Dendritic cell treated with granulocyte-macrophage colony-stimulating factor and Interleukin-4, amounts not matched to agents 40 ng/mL and 50 ng/mL, for 4 days (primary cell): ENCODE data around the gene LDLRAD4.

ENCODE experiments used
- H3K27ac Mint-ChIP-seq: one replicate; pipeline ENCODE4 v1.8.0; 2022; ENCODE audit warnings: mild to moderate bottlenecking, mixed read lengths
- H3K27me3 Mint-ChIP-seq: one replicate; pipeline ENCODE4 v1.8.0; 2022; ENCODE audit warnings: mild to moderate bottlenecking, mixed read lengths
- H3K36me3 Mint-ChIP-seq: one replicate; pipeline ENCODE4 v1.8.0; 2022; ENCODE audit warnings: low read depth, mixed read lengths
- H3K4me1 Mint-ChIP-seq: one replicate; pipeline ENCODE4 v1.8.0; 2022; ENCODE audit warnings: low read depth, mixed read lengths
- H3K4me3 Mint-ChIP-seq: one replicate; pipeline ENCODE4 v1.8.0; 2022; ENCODE audit warnings: mild to moderate bottlenecking, moderate library complexity, mixed read lengths
- H3K9me3 Mint-ChIP-seq: one replicate; pipeline ENCODE4 v1.8.0; 2022; ENCODE audit warnings: mixed read lengths
- intact Hi-C: fragments of 100-400 bp; cut with micrococcal nuclease; formaldehyde crosslinking; loops from one replicate; pipeline ENCODE4 v1.15.0; 2022

LDLRAD4 gene

DNA sequence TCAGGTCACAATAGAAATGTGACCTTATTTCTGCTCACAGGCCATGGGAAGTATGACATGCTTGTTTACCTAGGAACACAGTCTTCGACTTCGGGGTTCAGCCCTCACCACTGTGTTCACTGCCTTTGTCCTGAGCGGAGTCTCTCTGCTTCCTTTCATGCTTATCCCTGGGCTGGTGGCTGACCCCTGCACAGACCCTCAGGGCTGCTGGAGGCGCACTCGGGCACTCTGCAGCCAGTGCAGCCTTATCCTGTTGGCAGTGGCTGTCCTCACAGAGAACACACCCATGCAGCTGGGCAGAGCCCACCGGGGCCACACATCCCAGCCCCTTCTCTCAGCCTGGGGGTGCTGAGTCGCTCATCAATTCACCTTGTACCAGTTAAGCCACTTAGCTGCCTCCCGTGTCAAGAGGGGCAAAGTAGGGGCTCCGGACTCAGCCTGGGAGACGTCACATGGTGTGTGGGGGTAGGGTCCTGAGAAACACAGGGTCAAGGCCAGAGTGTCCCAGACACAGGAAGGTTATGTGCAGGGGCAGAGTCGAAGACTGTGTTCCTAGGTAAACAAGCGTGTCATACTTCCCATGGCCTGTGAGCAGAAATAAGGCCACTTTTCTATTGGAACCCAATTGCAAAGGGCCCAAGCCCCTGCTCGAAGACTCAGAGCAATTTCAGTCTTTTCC is 400.3 kb downstream of the LDLRAD4 start:
- Mint-ChIP-seq H3K4me3 (no peak overlapping the region), H3K27me3 (no peaks in the 10 kb centered on the region)
- intact Hi-C loops = no loop called here

GRCh38 chr18:13619505-13620205 is 401.1 kb downstream of the LDLRAD4 start:
- peaks cover 80% of the 10 kb centered on the region for H3K4me1 Mint-ChIP-seq
- peak overlapping the region; percentile 69 for H3K27ac Mint-ChIP-seq
- peaks cover 42% of the 10 kb centered on the region for H3K36me3 Mint-ChIP-seq
- H3K27me3 Mint-ChIP-seq = no peaks in the 10 kb centered on the region
- intact Hi-C loops = loop anchor here (5.0 kb wide), 1 partner anchor 32 kb away; no protein-coding TSS in a partner anchor
- H3K9me3 Mint-ChIP-seq = no peaks in the 10 kb centered on the region
- H3K4me3 Mint-ChIP-seq = no peak overlapping the region

More for the DNA sequence above, 400.3 kb downstream of the LDLRAD4 start:
- H3K9me3 Mint-ChIP-seq = no peaks in the 10 kb centered on the region
- peaks cover 80% of the 10 kb centered on the region for H3K4me1 Mint-ChIP-seq
- H3K36me3 Mint-ChIP-seq = peaks cover 41% of the 10 kb centered on the region
- no peak overlapping the region for H3K27ac Mint-ChIP-seq

- intact Hi-C loops = loop anchor here (5.0 kb wide), 1 partner anchor 33 kb away; no protein-coding TSS in a partner anchor
- H3K36me3 Mint-ChIP-seq = peaks cover 48% of the 10 kb centered on the region
These were observed 401.7 kb downstream of the LDLRAD4 start for GRCh38 chr18:13620206-13620672.

GRCh38 chr18:13620818-13621445 is 402.4 kb downstream of the LDLRAD4 start:
- Mint-ChIP-seq H3K36me3 (peaks cover 55% of the 10 kb centered on the region), H3K27ac (no peak overlapping the region), H3K4me3 (no peak overlapping the region), H3K4me1 (peaks cover 75% of the 10 kb centered on the region), H3K27me3 (no peaks in the 10 kb centered on the region), H3K9me3 (no peaks in the 10 kb centered on the region)
- intact Hi-C loops = loop anchor here (5.0 kb wide), 1 partner anchor 34 kb away; no protein-coding TSS in a partner anchor

More at GRCh38 chr18:13620206-13620672, 401.7 kb downstream of the LDLRAD4 start:
- H3K9me3 Mint-ChIP-seq = no peaks in the 10 kb centered on the region
- H3K4me3 Mint-ChIP-seq = no peak overlapping the region
- H3K27ac Mint-ChIP-seq = peak overlapping the region; percentile 69
- no peaks in the 10 kb centered on the region for H3K27me3 Mint-ChIP-seq
- H3K4me1 Mint-ChIP-seq = peaks cover 80% of the 10 kb centered on the region

- Mint-ChIP-seq H3K27ac (peak overlapping the region; percentile 85), H3K9me3 (no peaks in the 10 kb centered on the region), H3K4me1 (peaks cover 75% of the 10 kb centered on the region), H3K36me3 (peaks cover 55% of the 10 kb centered on the region), H3K27me3 (no peaks in the 10 kb centered on the region), H3K4me3 (no peak overlapping the region)
- intact Hi-C loops = loop anchor here (5.0 kb wide), 1 partner anchor 34 kb away; no protein-coding TSS in a partner anchor
These were observed 402.9 kb downstream of the LDLRAD4 start for GRCh38 chr18:13621446-13621849.

DNA sequence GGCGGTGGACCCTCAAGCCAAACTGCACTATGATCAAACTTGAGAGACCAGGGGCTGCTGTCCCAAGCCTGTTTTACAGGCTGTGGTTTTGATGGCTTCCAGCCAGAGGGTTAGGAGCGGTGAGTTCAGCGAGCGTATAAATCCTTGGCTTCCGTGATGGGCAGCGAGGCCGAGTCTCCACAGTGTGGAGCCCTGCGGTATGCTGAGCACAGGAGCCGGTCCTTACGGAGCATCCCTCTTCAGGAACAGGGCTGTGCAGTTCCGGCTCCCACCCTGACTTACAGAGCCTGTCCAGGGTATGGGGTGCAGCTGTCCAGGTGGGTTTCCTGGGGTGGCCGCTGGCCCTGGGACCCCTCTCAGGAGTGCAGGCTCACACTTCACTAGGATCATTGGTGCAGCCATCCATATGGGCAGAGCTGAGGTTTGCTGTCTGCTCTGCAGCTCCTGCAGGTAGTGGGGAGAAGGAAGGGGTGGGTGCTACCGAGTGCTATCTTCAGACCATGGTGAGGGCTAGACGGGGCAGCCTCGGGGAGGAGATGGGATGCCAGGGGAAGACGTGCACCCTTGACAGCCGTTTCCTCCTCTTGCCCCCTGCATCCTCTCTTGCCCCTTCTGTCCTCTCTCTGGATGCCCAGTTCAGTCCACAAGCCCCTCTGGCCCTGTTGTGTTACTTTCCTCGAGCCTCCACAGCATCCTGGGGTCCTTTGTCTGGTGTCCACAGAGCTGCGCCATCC is 403.5 kb downstream of the LDLRAD4 start:
- peaks cover 59% of the 10 kb centered on the region for H3K36me3 Mint-ChIP-seq
- peak overlapping the region; percentile 85 for H3K27ac Mint-ChIP-seq
- H3K27me3 Mint-ChIP-seq = no peaks in the 10 kb centered on the region
- peaks cover 75% of the 10 kb centered on the region for H3K4me1 Mint-ChIP-seq
- intact Hi-C loops = loop anchor here (5.0 kb wide), 1 partner anchor 35 kb away; no protein-coding TSS in a partner anchor
- H3K9me3 Mint-ChIP-seq = no peaks in the 10 kb centered on the region
- no peak overlapping the region for H3K4me3 Mint-ChIP-seq

GRCh38 chr18:13622751-13623150 is 404.2 kb downstream of the LDLRAD4 start:
- intact Hi-C loops = loop anchor here (5.0 kb wide), 1 partner anchor 35 kb away; no protein-coding TSS in a partner anchor
- Mint-ChIP-seq H3K27ac (peak overlapping the region; percentile 85), H3K4me1 (peaks cover 77% of the 10 kb centered on the region)

DNA sequence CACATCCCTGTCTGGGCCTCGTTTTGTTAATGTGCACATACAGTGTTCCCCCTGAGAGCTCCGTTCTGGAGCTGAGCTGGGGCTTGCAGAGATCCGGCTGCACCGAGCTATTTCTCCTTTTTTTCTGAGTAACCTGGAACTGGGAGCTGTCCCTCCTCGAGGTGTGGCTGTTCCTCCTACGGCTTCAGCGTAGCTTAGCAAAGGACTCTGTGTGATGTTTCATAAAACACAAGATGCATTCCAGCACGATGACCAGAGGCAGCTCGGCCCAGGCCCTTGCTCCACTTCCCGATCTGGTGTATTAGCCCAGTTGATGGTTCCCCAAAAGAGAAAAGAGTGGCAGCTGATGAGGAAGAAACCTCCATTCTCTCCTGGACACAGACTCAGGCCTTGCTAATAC is 404.8 kb downstream of the LDLRAD4 start:
- Mint-ChIP-seq H3K4me1 (peaks cover 80% of the 10 kb centered on the region), H3K36me3 (peaks cover 69% of the 10 kb centered on the region), H3K9me3 (no peaks in the 10 kb centered on the region), H3K27ac (peak overlapping the region; percentile 85), H3K27me3 (no peaks in the 10 kb centered on the region), H3K4me3 (no peak overlapping the region)
- intact Hi-C loops = loop anchor here (5.0 kb wide), 1 partner anchor 36 kb away; no protein-coding TSS in a partner anchor

More at GRCh38 chr18:13622751-13623150, 404.2 kb downstream of the LDLRAD4 start:
- no peaks in the 10 kb centered on the region for H3K9me3 Mint-ChIP-seq
- H3K36me3 Mint-ChIP-seq = peaks cover 66% of the 10 kb centered on the region
- no peak overlapping the region for H3K4me3 Mint-ChIP-seq
- no peaks in the 10 kb centered on the region for H3K27me3 Mint-ChIP-seq

GRCh38 chr18:13623871-13624270 is 405.3 kb downstream of the LDLRAD4 start:
- Mint-ChIP-seq H3K4me3 (no peak overlapping the region), H3K36me3 (peaks cover 69% of the 10 kb centered on the region), H3K4me1 (peaks cover 83% of the 10 kb centered on the region), H3K27me3 (no peaks in the 10 kb centered on the region), H3K9me3 (no peaks in the 10 kb centered on the region), H3K27ac (peak overlapping the region; percentile 85)
- intact Hi-C loops = loop anchor here (5.0 kb wide), 1 partner anchor 37 kb away; no protein-coding TSS in a partner anchor

DNA sequence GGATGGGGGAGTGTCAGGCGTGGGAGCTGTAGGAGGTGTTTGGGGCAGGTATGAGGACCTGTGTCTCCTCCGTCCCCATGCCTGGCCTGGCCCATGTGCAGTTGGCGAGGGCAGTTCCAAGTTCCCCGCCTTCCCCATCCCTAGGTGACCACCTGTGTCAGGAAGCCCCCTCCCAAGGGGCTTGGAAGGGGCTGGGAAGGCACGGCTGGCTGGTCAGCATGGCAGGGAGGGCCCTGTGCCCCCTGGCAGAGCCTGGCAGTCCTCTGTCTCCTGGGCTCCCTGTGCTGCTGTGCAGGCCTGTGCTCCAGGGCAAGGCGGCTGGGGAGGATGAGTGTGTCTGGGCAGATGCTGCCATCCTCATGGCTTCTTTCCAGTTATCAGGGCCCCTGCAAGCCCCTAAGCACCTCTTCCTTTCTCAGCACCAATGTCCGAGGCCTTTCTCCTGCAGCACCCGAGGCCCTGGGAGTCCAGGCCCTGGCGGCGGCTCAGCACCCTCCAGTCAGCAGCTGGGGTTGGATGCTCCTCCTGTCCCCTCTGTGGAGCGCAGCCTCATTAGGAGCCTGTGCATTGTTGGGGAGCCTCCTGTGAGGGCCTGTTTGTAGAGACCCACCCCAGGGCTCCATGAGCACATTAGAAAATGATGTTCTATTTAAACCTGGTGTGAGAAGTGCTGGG is 406.1 kb downstream of the LDLRAD4 start:
- H3K27me3 Mint-ChIP-seq = no peaks in the 10 kb centered on the region
- H3K9me3 Mint-ChIP-seq = no peaks in the 10 kb centered on the region
- H3K36me3 Mint-ChIP-seq = peaks cover 69% of the 10 kb centered on the region
- H3K27ac Mint-ChIP-seq = peak overlapping the region; percentile 85
- H3K4me1 Mint-ChIP-seq = peaks cover 82% of the 10 kb centered on the region
- no peak overlapping the region for H3K4me3 Mint-ChIP-seq
- intact Hi-C loops = loop anchor here (5.0 kb wide), 2 partner anchors 37 to 407 kb away; partner anchors contain the start of gene LDLRAD4

DNA sequence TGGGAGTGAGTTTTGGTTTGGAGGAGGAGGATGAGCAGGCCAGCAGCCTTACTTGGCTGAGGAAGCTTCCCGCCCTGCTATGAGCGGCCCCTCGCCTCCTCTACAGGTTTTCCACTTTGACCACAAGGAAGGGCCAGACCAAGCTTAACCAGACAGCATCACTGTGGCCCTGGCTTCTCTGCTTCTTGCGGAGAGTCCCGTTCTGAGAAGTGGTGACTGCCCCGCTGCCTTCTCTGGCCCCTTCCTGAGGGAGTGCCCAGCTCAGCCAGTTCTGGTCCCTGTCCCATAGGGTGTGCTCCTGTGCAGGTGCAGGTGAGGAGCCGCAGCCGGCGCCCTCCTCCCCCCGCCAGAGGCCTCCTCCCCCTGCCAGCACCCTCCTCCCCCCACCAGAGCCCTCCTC is 406.8 kb downstream of the LDLRAD4 start:
- peaks cover 64% of the 10 kb centered on the region for H3K36me3 Mint-ChIP-seq
- intact Hi-C loops = loop anchor here (5.0 kb wide), 1 partner anchor 408 kb away; the partner anchor contains the start of gene LDLRAD4
- no peaks in the 10 kb centered on the region for H3K9me3 Mint-ChIP-seq
- H3K27me3 Mint-ChIP-seq = no peaks in the 10 kb centered on the region
- H3K4me3 Mint-ChIP-seq = no peak overlapping the region
- peaks cover 82% of the 10 kb centered on the region for H3K4me1 Mint-ChIP-seq
- peak overlapping the region; percentile 85 for H3K27ac Mint-ChIP-seq

DNA sequence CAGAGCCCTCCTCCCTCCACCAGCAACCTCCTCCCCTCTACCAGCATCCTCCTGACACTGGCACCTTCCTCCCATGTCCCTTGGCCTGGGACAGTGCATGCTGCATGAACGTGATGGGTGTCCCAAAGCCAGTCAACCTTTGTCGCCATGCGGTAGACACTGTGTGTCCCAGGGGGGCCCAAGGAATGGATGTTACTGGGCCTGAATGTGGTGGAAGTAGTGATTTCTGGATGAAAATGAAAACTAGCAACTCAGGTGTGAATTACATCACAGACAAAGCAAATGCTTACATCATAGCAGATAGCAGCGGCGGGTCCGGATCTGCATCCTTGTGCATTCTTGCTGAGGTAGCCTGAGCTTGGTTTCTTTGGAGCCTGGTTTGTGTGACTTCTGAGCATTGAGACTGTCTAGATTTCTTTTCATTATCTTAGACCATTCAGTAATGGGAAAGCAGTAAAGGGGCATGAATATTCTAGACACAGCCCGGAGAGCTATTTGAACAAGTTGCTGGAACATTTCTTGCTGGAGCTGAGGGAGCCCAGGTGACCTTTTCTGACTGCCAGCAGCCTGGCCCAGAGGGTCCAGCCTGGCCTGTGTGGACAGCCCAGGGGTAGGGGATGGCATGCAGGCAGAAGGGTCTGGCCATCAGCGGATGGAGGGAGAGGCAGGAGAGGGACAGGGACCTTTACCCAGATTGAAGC is 407.4 kb downstream of the LDLRAD4 start:
- Mint-ChIP-seq H3K27me3 (no peaks in the 10 kb centered on the region), H3K4me3 (no peak overlapping the region), H3K36me3 (peaks cover 57% of the 10 kb centered on the region), H3K4me1 (peaks cover 77% of the 10 kb centered on the region), H3K27ac (peak overlapping the region; percentile 62), H3K9me3 (no peaks in the 10 kb centered on the region)
- intact Hi-C loops = loop anchor here (5.0 kb wide), 1 partner anchor 409 kb away; the partner anchor contains the start of gene LDLRAD4
